HCT116 (cell line): ENCODE measurements around the gene RTKN2. TPM values are rescaled to one million over a fixed set of nuclear protein-coding genes. Genes with fewer than 3 reads are reported as not detected.

Source experiments
- ATAC-seq: fragments of 200-7000 bp; cut with Tn5 transposase; 2 replicates; pipeline ENCODE4 v1.9.1; 2020; ENCODE audit warnings: mild to moderate bottlenecking, moderate library complexity
- BruUV-seq: library from RNA; stranded (reverse); fragments of 400-500 nt; replicated peaks from 2 replicates; lab custom pipeline; 2021; lab: Mats Ljungman, UMichigan
- CTCF ChIA-PET: fragments of 300-600 bp; sonication (Branson Sonifier 250); formaldehyde crosslinking; loops from one replicate; lab custom pipeline; 2021; ENCODE audit warnings: antibody characterized with exemption; lab: Charles Lee
- POLR2A ChIA-PET: fragments of 300-600, 350-600 bp; sonication (Branson Sonifier 250); formaldehyde crosslinking; loops from one replicate; lab custom pipeline; 2021; ENCODE audit warnings: antibody characterized with exemption; lab: Charles Lee
- RAD21 ChIA-PET, 2 experiments: fragments of 300-600 bp; sonication (Branson Sonifier 250); formaldehyde crosslinking; loops; one replicate each; lab custom pipeline; 2023; ENCODE audit warnings: low total read pairs in 2 of 2; ENCODE audit not compliant: uncharacterized antibody in 2 of 2, unreplicated experiment in 2 of 2, low non-redundant PET in 1 of 2; lab: Charles Lee
- DNase-seq: peaks from one replicate; pipeline ENCODE4 v3.0.0-alpha.2; 2010; ENCODE audit warnings: low read depth, low spot score
- H2AFZ ChIP-seq: fragments of 200-600 bp; shearing (Covaris generic), sonication (generic); 2 replicates; pipeline ENCODE4 v1.6.1; 2017; ENCODE audit warnings: low read depth, mixed run types, mixed read lengths, antibody characterized with exemption, low read length; ENCODE audit not compliant: poor library complexity, severe bottlenecking
- H3K27ac ChIP-seq: 2 replicates; pipeline ENCODE4 v1.5.1; 2012; ENCODE audit warnings: low read depth, low read length
- H3K27me3 ChIP-seq: fragments of 200-600 bp; sonication (generic); 2 replicates; pipeline ENCODE4 v1.6.1; 2016; ENCODE audit warnings: mixed run types, low read length, mixed read lengths; ENCODE audit not compliant: insufficient read depth
- H3K36me3 ChIP-seq, 2 experiments: fragments of 200-500 bp in 1 of 2; fragments of 200-600 bp in 1 of 2; sonication (Bioruptor generic) in 1 of 2; sonication (generic) in 1 of 2; 2 replicates each; pipeline versions ENCODE4 v1.5.1 to v1.6.1; 2014 to 2016; ENCODE audit warnings: low read length in 2 of 2, inconsistent platforms in 1 of 2, mixed read lengths in 1 of 2, mixed run types in 1 of 2; ENCODE audit not compliant: insufficient read depth in 2 of 2, control insufficient read depth in 1 of 2
- H3K4me1 ChIP-seq, 2 experiments: fragments of 200-600 bp in 1 of 2; sonication (generic) in 1 of 2; 2 replicates each; pipeline versions ENCODE4 v1.5.1 to v1.6.1; 2012 to 2017; ENCODE audit warnings: low read length in 2 of 2, inconsistent platforms in 1 of 2, mild to moderate bottlenecking in 1 of 2, mixed read lengths in 1 of 2, mixed run types in 1 of 2, moderate library complexity in 1 of 2; ENCODE audit not compliant: insufficient read depth in 2 of 2, control insufficient read depth in 1 of 2
- H3K4me2 ChIP-seq: fragments of 200-600 bp; sonication (generic); 2 replicates; pipeline ENCODE4 v1.6.1; 2017; ENCODE audit warnings: mixed run types, low read length, mixed read lengths
- H3K4me3 ChIP-seq, 2 experiments: fragments of 200-600 bp in 1 of 2; sonication (generic) in 1 of 2; replicated peaks in 1 of 2; 2 replicates each; pipeline ENCODE4 v1.5.1; 2011 to 2016; ENCODE audit warnings: low read length in 2 of 2, control low read depth in 1 of 2, low read depth in 1 of 2, mild to moderate bottlenecking in 1 of 2, mixed read lengths in 1 of 2, mixed run types in 1 of 2
- H3K79me2 ChIP-seq: fragments of 200-600 bp; sonication (generic); 2 replicates; pipeline ENCODE4 v1.6.1; 2017; ENCODE audit warnings: mild to moderate bottlenecking, mixed run types, low read length, moderate library complexity, mixed read lengths; ENCODE audit not compliant: insufficient read depth
- H3K9ac ChIP-seq: fragments of 200-600 bp; sonication (generic); 2 replicates; pipeline ENCODE4 v1.6.1; 2016; ENCODE audit warnings: low read length, mixed read lengths
- H3K9me2 ChIP-seq: fragments of 200-600 bp; sonication (generic), shearing (Covaris generic); 2 replicates; pipeline ENCODE4 v1.6.1; 2017; ENCODE audit warnings: mixed run types, mild to moderate bottlenecking, moderate library complexity; ENCODE audit not compliant: insufficient read depth
- H3K9me3 ChIP-seq, 2 experiments: fragments of 200-500 bp in 1 of 2; fragments of 200-600 bp in 1 of 2; sonication (Bioruptor generic) in 1 of 2; sonication (generic) in 1 of 2; 2 replicates each; pipeline ENCODE4 v1.6.1; 2014 to 2017; ENCODE audit warnings: low read length in 2 of 2, mixed read lengths in 2 of 2, inconsistent platforms in 1 of 2, low read depth in 1 of 2, mild to moderate bottlenecking in 1 of 2, mixed run types in 1 of 2, moderate library complexity in 1 of 2; ENCODE audit not compliant: control insufficient read depth in 1 of 2, insufficient read depth in 1 of 2
- H4K20me1 ChIP-seq: fragments of 200-600 bp; sonication (generic), shearing (Covaris generic); 2 replicates; pipeline ENCODE4 v1.6.1; 2017; ENCODE audit warnings: mixed run types, mild to moderate bottlenecking, moderate library complexity; ENCODE audit not compliant: insufficient read depth
- ATF3 ChIP-seq: IDR thresholded peaks from 2 replicates; pipeline ENCODE4 v1.6.1; 2012
- ELF1 ChIP-seq: IDR thresholded peaks from 2 replicates; pipeline ENCODE4 v1.6.1; 2012; ENCODE audit warnings: low read depth, borderline replicate concordance
- EZH2 ChIP-seq: fragments of 200-600 bp; sonication (generic); IDR thresholded peaks from 2 replicates; pipeline ENCODE4 v1.6.1; 2017; ENCODE audit warnings: antibody characterized with exemption, mixed run types
- EZH2phosphoT487 ChIP-seq: fragments of 200-600 bp; IDR thresholded peaks from 2 replicates; pipeline ENCODE4 v1.6.1; 2018; ENCODE audit warnings: antibody characterized with exemption, borderline replicate concordance
- FOSL1 ChIP-seq: IDR thresholded peaks from 2 replicates; pipeline ENCODE4 v1.6.1; 2012; ENCODE audit warnings: low read depth
- POLR2AphosphoS5 ChIP-seq: IDR thresholded peaks from 2 replicates; pipeline ENCODE4 v1.6.1; 2011; ENCODE audit warnings: mild to moderate bottlenecking, low read depth, low read length, moderate library complexity
- REST ChIP-seq: IDR thresholded peaks from 2 replicates; pipeline ENCODE4 v1.6.1; 2012; ENCODE audit warnings: low read depth
- intact Hi-C: fragments of 100-400 bp; cut with micrococcal nuclease; formaldehyde crosslinking; loops from 2 replicates; pipeline ENCODE4 v1.10.0; 2022
- total RNA-seq: library from RNA; stranded (reverse); gene quantifications from one replicate; pipeline ENCODE4 v1.2.1, GENCODE V29; 2021; ENCODE audit not compliant: unreplicated experiment

The RTKN2 gene
- total RNA-seq, 1 experiment from 2014 or later = 7.9 TPM

GRCh38 chr10:62157601-62158000 is 111.0 kb downstream of the RTKN2 start (continued):
- TF ChIP-seq ELF1 (no peak), POLR2AphosphoS5 (no peak)

GRCh38 chr10:62155054-62155680 is 113.5 kb downstream of the RTKN2 start:
- H3K27ac ChIP-seq = no peak overlapping the region
- no peak overlapping the region for H3K9ac ChIP-seq
- BruUV-seq = no TSS peak
- H3K79me2 ChIP-seq = no peaks in the 10 kb centered on the region
- H4K20me1 ChIP-seq = no peaks in the 10 kb centered on the region
- ATAC-seq (no peak), DNase-seq (no peak)
- H3K27me3 ChIP-seq = no peaks in the 10 kb centered on the region
- TF ChIP-seq REST = no peak
- TF ChIP-seq EZH2 = no peak
- no peak for TF ChIP-seq ATF3
- TF ChIP-seq EZH2phosphoT487 = no peak
- TF ChIP-seq FOSL1 = no peak
- TF ChIP-seq, all 23 proteins: peak for 0
- Histone ChIP-seq H3K9me2 (no peaks in the 10 kb centered on the region), H2AFZ (no peak overlapping the region), H3K36me3 (no peaks in the 10 kb centered on the region), H3K4me3 (no peak overlapping the region), H3K4me1 (no peaks in the 10 kb centered on the region), H3K9me3 (no peaks in the 10 kb centered on the region), H3K4me2 (no peak overlapping the region)
- POLR2A ChIA-PET = no interaction called here
- intact Hi-C loops = no loop called here
- CTCF ChIA-PET = no interaction called here
- RAD21 ChIA-PET = no interaction called here
